ENCODE results near the gene SFN. TPM values are rescaled to one million over a fixed set of nuclear protein-coding genes. Genes with fewer than 3 reads are reported as not detected.

The SFN gene
- total and polyA plus RNA-seq, 2 of the 13 experiments (the other 11 are each of a cell fraction or from before 2014, with no cell fraction given): 4.3 to 5.6 TPM

- TF ChIP-seq ZGPAT (CRISPR knock-in tag; IDR thresholded peaks at IDR 0.05) (peak; percentile 88), MAZ (IDR thresholded peaks at IDR 0.05; ENCODE audit: borderline replicate concordance, low read depth, low read length) (no peak), MAZ (CRISPR knock-in tag; IDR thresholded peaks at IDR 0.05; ENCODE audit: low read depth) (peak; percentile 42; the same call in 1 of the 2 replicates), ZSCAN12 (CRISPR knock-in tag; IDR thresholded peaks at IDR 0.05) (0 out of 2 replicates have a peak, but pooled peaks have one; percentile 59), ZMYM4 (CRISPR knock-in tag; IDR thresholded peaks at IDR 0.05) (no peak; the same call in 1 of the 2 replicates), EHMT2 (IDR thresholded peaks at IDR 0.05; ENCODE audit: borderline replicate concordance, low read depth, low read length) (no peak), RAD51 (IDR thresholded peaks at IDR 0.05; ENCODE audit: borderline replicate concordance) (no peak), ZIK1 (CRISPR knock-in tag; IDR thresholded peaks at IDR 0.05; ENCODE audit: borderline replicate concordance, low read depth) (no peak), NFYC (CRISPR knock-in tag; IDR thresholded peaks at IDR 0.05) (no peak; the same call in 1 of the 2 replicates), ZNF367 (CRISPR knock-in tag; IDR thresholded peaks at IDR 0.05; ENCODE audit: borderline replicate concordance) (no peak), MTERF4 (CRISPR knock-in tag; IDR thresholded peaks at IDR 0.05) (no peak), NFE2 (CRISPR knock-in tag; IDR thresholded peaks at IDR 0.05) (no peak), NR2F2 (IDR thresholded peaks at IDR 0.05; ENCODE audit: borderline replicate concordance, low read depth) (peak; percentile 98)
Observed at GRCh38 chr1:26910343-26911160, 47.6 kb downstream of the SFN start (continued).

Measured in HepG2 (cell line).